GM19324 (cell line): ENCODE data around the gene IL36A.

ENCODE experiments used
- ATAC-seq: cut with Tn5 transposase; IDR thresholded peaks from one replicate; pipeline ENCODE4 v1.9.1; 2021; ENCODE audit warnings: mild to moderate bottlenecking, moderate library complexity; ENCODE audit not compliant: unreplicated experiment, low FRiP score

IL36A gene, protein sequence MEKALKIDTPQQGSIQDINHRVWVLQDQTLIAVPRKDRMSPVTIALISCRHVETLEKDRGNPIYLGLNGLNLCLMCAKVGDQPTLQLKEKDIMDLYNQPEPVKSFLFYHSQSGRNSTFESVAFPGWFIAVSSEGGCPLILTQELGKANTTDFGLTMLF

GRCh38 chr2:113005030-113005509 lies at the start of gene IL36A:
IL36A (plus strand) TSS chr2:113005459; CDS start chr2:113005872, 413 bp downstream.
- ATAC-seq, result no peak

DNA sequence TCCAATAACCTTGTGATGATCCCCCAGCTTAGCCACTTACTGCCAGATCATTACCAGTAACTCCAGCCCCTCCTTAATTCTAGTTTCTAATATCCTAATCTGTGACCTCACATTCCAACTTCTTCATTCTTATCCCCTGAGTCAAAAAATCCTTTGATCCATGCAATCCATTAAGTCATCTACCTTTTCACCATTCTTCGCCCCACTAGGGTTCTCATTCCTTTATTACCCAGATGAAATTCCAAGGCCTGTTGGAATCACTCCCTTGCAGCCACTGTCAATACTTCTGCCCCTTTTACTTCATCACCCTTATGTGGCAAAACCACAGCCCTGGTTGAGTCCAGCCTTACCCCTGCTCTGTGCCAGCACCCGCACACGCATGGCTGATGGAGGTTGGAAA lies 47.7 kb upstream of the IL36A start:
- no peak for ATAC-seq

DNA sequence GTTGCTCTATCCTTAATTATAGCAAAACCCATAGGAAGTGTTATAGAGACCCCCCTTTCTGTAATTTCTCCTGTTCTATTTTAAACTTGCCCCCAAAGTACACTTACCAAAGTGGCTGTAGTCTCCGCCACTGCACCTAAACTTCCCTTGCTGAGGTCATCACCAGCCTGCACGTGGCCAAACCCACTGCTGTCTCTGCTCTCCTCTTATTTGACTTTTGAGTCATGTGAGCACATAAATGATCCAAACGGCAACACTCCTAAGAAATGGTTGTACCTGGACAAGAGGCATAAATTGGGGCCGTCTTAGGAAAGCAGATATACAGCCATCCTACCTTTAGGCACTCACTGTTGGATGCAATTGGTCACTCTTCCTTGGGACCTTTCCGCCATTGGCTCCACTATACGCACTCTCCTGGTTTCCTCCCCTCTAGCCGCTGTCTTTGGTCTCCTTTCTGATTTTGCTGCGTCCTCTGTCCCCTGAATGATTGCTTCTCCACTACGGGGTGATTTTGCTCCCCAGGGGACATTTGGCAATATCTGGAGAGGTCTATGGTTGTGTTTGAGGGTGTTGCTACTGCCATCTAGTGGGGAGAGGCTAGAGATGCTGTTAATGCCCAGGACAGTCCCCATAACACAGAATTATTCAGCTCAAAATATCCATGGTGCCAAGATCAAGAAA lies 46.7 kb upstream of the IL36A start:
- ATAC-seq, result no peak

- no peak for ATAC-seq
Observed at GRCh38 chr2:112959109-112959812, 46.0 kb upstream of the IL36A start.

DNA sequence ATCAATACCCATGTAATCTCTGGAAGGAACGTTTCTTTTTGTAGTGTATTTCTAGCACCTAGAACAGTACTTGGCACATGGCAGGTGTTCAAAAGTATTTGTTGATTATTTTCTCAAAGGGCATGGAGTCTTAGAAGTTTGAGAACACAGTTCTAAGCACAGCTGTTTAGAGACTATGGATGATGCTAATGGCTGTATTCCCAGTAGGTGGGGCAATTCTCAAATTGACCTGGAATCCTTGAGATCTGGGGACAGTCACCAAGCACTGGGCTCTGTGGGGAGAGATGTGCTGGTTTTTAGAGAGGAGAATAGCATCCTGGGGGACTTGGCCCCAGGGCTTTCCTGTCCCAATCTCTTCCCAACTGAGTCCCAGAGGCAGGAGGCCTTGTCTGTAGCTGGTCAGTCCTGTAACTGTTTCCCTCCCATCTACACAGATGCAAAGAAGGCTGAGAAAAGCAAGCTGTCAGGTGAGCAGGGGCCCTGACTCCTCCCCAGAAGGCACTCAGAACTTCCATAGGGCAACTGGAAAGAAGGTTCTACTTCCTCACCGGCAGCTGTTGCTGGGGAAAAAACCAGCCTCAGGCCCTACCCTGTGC lies 44.9 kb upstream of the IL36A start:
- ATAC-seq, result no peak

GRCh38 chr2:112962308-112963175 lies 42.7 kb upstream of the IL36A start:
- ATAC-seq, result no peak

- no peak for ATAC-seq
Observed at GRCh38 chr2:112967023-112967422, 38.2 kb upstream of the IL36A start.

DNA sequence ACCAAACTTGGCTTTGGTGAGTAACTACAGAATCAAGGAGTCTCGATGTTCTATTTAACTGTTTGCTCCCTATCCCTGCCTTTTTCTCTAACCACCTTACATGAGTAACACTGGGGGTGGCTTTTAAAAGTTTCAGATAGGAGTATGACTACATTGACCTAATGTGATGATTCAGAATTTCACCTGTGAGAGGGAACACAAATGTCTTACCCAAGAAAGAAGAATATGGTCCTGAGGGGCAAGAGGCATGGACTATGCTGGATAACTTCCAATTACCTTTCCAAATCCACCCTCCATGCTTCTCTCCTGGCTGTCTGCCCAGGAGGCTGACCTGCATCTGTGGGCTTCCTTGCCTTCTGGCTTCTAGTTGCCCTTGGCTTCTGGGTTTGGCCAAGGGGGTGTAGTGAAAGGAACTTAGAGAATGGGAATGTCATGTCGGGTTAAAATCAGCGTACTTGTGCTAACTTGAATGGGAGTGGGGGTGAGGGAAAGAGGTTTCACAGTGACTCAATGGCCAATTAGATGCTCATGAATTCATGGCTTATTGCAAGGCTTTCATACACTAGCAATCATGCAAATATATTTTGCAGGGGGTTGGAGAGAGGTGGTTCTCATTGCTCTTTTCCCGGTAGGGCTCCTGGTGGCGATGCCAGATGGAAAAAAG lies 32.7 kb upstream of the IL36A start:
- ATAC-seq, result no peak

- no peak for ATAC-seq
Observed at GRCh38 chr2:112973156-112973555, 32.1 kb upstream of the IL36A start.

DNA sequence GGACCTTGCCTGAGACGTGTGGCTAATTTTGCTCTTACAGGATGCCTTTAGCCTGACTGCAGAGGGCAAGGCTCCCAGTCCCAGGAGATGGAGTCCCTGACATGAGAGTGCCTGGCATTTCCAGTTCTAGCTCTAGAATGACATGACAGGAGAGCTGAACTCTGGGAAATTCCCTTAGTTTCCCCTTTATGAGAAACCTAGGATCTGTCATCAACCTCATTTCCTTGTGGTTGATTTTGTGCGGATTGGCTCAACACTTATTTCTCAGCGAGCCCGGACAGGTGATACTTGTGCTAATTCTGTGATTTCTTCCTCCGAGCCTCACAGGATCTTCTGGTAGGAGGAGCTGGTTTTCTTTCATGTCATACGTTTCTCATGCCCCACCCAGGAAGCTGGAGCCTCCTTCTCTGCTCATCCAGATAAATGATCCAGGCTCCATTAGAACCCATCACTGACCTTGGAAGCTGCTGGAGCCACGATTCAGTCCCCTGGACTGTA lies 27.7 kb upstream of the IL36A start, which contains the start of gene IL36G:
Gene IL36G (plus strand): TSS at position 448 of the 498 bp plus-strand sequence. CDS start 633 bp downstream, outside the sequence.
- ATAC-seq, result no peak

DNA sequence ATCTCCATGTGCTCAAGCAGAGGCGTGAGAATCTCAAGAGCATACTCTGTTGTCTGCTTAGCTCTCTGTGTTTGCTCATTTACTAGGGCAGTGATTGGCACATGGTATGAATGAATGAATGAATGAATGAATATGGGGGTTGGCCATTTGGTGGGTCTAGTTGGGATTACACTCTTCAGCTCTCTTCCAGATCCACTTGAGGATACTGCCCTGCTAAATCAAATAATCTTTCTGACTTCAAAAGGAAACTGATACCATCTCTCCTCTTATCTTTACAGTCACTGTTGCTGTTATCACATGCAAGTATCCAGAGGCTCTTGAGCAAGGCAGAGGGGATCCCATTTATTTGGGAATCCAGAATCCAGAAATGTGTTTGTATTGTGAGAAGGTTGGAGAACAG lies 25.5 kb upstream of the IL36A start:
- no peak for ATAC-seq

GRCh38 chr2:112980537-112980936 lies 24.7 kb upstream of the IL36A start:
- no peak for ATAC-seq

GRCh38 chr2:112985090-112985489 lies 20.2 kb upstream of the IL36A start:
- ATAC-seq, result no peak

DNA sequence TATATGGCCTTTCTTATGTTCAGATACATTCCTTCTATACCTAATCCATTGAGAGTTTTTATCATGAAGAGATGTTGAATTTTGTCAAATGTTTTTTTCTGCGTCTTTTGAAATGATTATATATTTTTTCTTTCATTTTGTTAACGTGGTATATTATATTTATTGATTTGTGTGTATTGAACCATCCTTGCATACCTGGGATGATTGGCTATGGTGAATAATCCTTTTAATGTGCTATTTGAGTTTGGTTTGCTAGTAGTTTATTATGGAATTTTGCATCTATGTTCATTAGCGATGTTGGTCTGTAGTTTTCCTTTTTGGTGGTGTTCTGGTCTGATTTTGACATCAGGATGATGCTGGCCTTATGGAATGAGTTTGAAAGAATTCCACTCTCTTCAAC lies 15.6 kb upstream of the IL36A start:
- ATAC-seq, result no peak

DNA sequence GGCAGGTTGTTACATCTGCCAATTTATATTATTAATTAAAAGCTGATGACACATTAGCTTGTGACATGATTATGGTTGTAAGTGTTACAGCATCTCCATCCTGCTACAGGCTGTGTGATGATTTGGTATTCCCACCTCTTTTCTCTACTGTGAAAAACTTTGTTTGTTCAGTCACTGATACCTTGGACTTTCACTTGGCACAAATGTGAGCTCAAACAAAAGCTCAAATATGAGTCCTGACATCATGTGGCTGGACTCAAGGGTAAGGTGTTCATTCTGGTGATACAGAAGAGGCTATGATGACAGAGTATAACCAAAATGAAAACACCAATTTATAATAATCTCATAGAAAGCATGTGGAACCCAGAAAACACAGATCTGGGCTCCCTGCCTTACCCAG lies 11.4 kb upstream of the IL36A start:
- no peak for ATAC-seq

DNA sequence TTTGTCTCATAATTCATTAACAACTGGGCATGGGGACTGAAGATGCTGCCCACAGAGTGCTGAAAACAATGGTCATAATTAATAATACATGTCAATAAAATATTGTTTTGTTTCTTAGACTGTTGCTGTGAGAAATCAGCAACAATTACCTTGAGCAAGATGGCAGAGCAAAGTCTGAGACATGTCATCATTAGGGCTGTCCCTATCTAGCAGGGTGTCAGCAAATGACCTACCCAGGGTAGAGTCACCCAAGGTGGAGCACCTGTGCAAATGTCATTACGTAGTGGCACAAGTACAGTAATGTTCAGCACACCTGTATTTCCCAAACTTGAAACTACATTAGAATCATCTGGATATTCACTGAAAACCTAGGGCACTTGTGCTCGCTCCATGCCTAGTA lies 10.6 kb upstream of the IL36A start:
- no peak for ATAC-seq

DNA sequence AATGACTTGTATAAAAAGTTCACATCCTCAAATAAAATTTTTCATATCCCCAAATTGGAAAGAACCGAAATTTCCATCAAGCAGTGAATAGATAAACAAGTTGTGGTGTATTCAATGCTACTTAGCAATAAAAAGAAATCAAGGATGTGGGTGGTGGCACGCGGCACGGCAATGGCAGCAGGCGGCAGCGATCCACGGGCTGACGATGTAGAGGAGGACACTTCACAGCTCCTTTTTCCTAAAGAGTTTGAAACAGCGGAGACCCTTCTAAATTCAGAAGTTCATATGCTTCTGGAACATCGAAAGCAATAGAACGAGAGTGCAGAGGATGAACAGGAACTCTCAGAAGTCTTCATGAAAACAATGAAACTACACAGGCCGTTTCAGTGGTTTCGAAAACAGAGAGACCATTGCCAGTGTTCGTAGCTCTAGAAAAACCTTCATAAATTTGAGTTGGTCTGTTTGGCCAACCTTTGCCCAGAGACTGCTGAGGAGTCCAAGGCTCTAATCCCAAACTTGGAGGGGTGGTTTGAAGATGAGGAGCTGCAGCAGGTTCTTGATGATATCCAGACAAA lies 9.8 kb upstream of the IL36A start:
- no peak for ATAC-seq

GRCh38 chr2:112996635-112997034 lies 8.6 kb upstream of the IL36A start:
- ATAC-seq, result no peak

- ATAC-seq, result no peak
Observed at GRCh38 chr2:112997151-112997550, 8.1 kb upstream of the IL36A start.
